NT2/D1 (cell line): ENCODE measurements around the gene HMX1.
A peak's percentile ranks its signal among the peaks of the same experiment; 100 is the strongest.

Experiments used
- DNase-seq: peaks from one replicate; pipeline ENCODE4 v3.0.0-alpha.2; 2011; ENCODE audit warnings: low read depth, low spot score
- H3K27me3 ChIP-seq: 2 replicates; pipeline ENCODE4 v1.6.0; 2011; ENCODE audit warnings: mild to moderate bottlenecking; ENCODE audit not compliant: insufficient read length, insufficient read depth
- H3K36me3 ChIP-seq: 2 replicates; pipeline ENCODE4 v1.6.1; 2011; ENCODE audit warnings: mild to moderate bottlenecking, low read length, mixed read lengths; ENCODE audit not compliant: insufficient read depth, insufficient read length
- H3K4me1 ChIP-seq: 2 replicates; pipeline ENCODE4 v1.5.1; 2011; ENCODE audit not compliant: insufficient read depth, insufficient read length
- H3K4me3 ChIP-seq: 2 replicates; pipeline ENCODE4 v1.5.1; 2011; ENCODE audit warnings: low read depth; ENCODE audit not compliant: insufficient read length
- H3K9ac ChIP-seq: 2 replicates; pipeline ENCODE4 v1.6.0; 2011; ENCODE audit warnings: low read depth; ENCODE audit not compliant: insufficient read length
- H3K9me3 ChIP-seq: 2 replicates; pipeline ENCODE4 v1.5.1; 2011; ENCODE audit warnings: mild to moderate bottlenecking, low read length; ENCODE audit not compliant: insufficient read depth
- SUZ12 ChIP-seq: IDR thresholded peaks from 2 replicates; pipeline ENCODE4 v1.6.1; 2011; ENCODE audit not compliant: insufficient read length, insufficient read depth; ENCODE audit errors: extremely low read depth
- YY1 ChIP-seq: IDR thresholded peaks from 2 replicates; pipeline ENCODE4 v1.6.1; 2011; ENCODE audit not compliant: insufficient read length, insufficient read depth
- ZNF274 ChIP-seq: IDR thresholded peaks from 2 replicates; pipeline ENCODE4 v1.6.1; 2011; ENCODE audit warnings: mild to moderate bottlenecking, low read depth, low read length

HMX1 gene

DNA sequence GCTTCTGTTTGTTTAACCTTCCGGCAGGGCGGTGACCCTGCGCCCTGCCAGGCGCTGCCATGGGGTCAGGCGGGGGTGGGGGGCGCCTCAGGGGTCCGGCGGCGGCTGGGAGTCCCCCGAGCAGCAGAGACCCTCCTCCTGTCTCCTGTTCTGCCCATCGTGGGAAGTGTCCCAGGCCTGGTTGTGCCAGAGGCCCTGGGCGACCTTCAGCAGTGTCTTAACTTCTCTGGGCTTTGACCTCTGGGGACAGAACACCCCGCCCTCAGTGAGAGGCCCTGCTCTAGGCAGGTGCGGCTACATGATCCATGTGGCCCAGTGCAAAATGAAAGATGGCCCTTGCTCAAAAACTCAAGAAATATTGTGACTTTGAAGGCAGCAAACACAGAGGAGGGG, 22.8 kb upstream of the HMX1 start:
- H3K4me1 ChIP-seq = peaks cover 24% of the 10 kb centered on the region
- TF ChIP-seq ZNF274 (no peak), YY1 (no peak), SUZ12 (no peak)
- no peaks in the 10 kb centered on the region for H3K36me3 ChIP-seq
- no peaks in the 10 kb centered on the region for H3K9me3 ChIP-seq
- peaks cover 66% of the 10 kb centered on the region for H3K27me3 ChIP-seq
- peak overlapping the region; percentile 61 for H3K4me3 ChIP-seq
- no peak for DNase-seq
- peak overlapping the region; percentile 81 for H3K9ac ChIP-seq

DNA sequence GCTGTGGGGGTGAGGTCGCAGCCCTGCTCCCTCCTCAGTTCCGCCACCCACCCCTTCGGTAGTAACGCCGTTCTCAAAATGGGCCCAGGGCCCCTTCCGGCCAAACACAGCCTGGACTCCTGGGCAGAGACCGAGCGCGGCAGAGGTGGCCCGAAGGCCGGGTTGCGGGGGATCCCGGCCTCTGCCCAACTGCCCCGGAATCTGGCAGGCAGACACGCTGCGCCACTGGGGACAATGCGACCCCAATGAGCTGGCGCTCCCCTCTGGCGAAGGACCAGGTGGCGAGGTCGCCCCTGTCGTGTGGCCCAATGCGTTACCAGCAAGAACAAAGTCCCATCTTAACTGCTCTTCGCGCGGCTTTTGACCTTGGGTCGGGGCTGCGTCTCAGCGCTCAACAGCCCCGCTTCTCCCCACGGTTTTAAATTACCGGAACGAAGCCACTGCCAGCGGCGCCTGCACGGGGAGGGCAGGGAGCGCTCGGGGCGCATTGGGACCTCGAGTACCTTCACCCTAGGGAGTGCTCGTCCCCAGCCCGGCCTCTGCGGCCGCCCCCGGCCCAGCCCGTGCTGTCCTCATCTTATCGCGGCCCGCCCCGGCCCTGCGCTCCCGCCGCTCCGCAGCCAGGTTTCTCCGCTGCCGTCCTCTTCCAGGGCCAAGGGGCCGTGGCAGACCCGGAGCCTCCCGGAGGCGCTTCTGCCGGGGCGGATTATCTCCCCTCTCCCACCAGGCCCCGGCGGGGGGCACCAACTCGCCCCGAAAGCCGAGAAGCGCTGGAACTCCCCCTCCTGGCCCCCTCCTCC, 22.2 kb upstream of the HMX1 start:
- H3K27me3 ChIP-seq = peaks cover 71% of the 10 kb centered on the region
- no peak for DNase-seq
- H3K36me3 ChIP-seq = no peaks in the 10 kb centered on the region
- H3K9ac ChIP-seq = peak overlapping the region; percentile 81
- TF ChIP-seq SUZ12 = no peak
- TF ChIP-seq ZNF274 = no peak
- TF ChIP-seq YY1 = no peak
- no peaks in the 10 kb centered on the region for H3K9me3 ChIP-seq
- peaks cover 28% of the 10 kb centered on the region for H3K4me1 ChIP-seq
- peak overlapping the region; percentile 61 for H3K4me3 ChIP-seq

DNA sequence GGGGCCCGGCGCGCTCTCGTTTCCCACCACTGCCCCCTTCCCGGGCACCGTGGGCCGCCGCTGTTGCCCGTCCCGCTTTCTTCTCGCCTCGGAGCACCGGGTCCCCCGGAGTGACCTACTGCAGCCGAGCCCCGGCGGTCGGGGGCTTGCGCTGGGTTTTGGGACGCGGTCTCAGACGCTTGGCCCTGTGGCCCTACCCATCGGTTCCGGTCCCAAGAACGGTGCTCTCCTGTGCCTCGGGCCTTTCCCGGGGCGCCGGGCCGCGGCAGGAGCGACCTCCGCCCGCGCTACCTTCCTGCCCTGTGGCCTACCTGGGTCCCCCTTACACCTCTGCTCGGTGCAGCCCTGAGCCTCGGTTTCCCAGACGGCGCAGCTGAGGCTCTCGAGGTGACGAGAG, 21.6 kb upstream of the HMX1 start:
- peaks cover 74% of the 10 kb centered on the region for H3K27me3 ChIP-seq
- H3K36me3 ChIP-seq = no peaks in the 10 kb centered on the region
- TF ChIP-seq YY1 (no peak), SUZ12 (peak; percentile 63), ZNF274 (no peak)
- peak overlapping the region; percentile 81 for H3K9ac ChIP-seq
- H3K4me3 ChIP-seq = peak overlapping the region; percentile 61
- peaks cover 24% of the 10 kb centered on the region for H3K4me1 ChIP-seq
- DNase-seq = no peak
- no peaks in the 10 kb centered on the region for H3K9me3 ChIP-seq

GRCh38 chr4:8892556-8893226, 21.1 kb upstream of the HMX1 start:
- DNase-seq = no peak
- H3K4me3 ChIP-seq = peak overlapping the region; percentile 61
- H3K4me1 ChIP-seq = peaks cover 24% of the 10 kb centered on the region
- H3K27me3 ChIP-seq = peaks cover 77% of the 10 kb centered on the region
- H3K36me3 ChIP-seq = no peaks in the 10 kb centered on the region
- TF ChIP-seq SUZ12 (no peak), ZNF274 (no peak), YY1 (no peak)
- H3K9ac ChIP-seq = peak overlapping the region; percentile 81
- H3K9me3 ChIP-seq = no peaks in the 10 kb centered on the region

- Histone ChIP-seq H3K4me3 (no peak overlapping the region), H3K9ac (no peak overlapping the region), H3K36me3 (no peaks in the 10 kb centered on the region), H3K9me3 (peaks cover 4% of the 10 kb centered on the region; the same call in 1 of the 2 replicates), H3K27me3 (peaks cover 84% of the 10 kb centered on the region), H3K4me1 (peaks cover 24% of the 10 kb centered on the region)
- DNase-seq = no peak
- TF ChIP-seq YY1 = no peak
- no peak for TF ChIP-seq SUZ12
- no peak for TF ChIP-seq ZNF274
Measured at GRCh38 chr4:8891646-8892555, 20.3 kb upstream of the HMX1 start.

DNA sequence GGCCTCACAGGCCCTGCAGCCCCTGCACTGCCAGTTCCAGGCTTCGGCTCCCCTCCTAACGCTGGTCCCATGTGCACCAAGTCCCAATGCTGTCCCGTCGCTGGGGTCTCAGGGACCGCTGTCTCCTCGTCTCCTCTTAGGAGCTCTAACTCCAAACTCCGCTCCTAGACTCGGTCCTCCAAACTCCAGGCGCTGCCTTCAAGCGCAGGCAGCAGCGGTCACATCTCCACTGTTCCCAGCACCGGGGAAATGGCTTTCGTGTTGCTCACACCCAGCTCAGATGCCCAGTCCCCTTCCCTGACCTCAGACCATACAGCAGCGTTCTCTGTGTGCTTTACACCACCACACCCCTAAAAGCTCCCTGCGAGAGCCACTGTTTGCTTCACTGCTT, 19.6 kb upstream of the HMX1 start:
- H3K27me3 ChIP-seq = peaks cover 86% of the 10 kb centered on the region
- no peak overlapping the region for H3K4me3 ChIP-seq
- peaks cover 11% of the 10 kb centered on the region; the same call in 1 of the 2 replicates for H3K9me3 ChIP-seq
- H3K36me3 ChIP-seq = no peaks in the 10 kb centered on the region
- TF ChIP-seq ZNF274 = no peak
- TF ChIP-seq YY1 = no peak
- TF ChIP-seq SUZ12 = no peak
- DNase-seq = no peak
- H3K4me1 ChIP-seq = peaks cover 19% of the 10 kb centered on the region
- no peak overlapping the region for H3K9ac ChIP-seq

- no peak for DNase-seq
Measured at GRCh38 chr4:8888856-8889255, 17.2 kb upstream of the HMX1 start.

More at GRCh38 chr4:8888856-8889255, 17.2 kb upstream of the HMX1 start:
- Histone ChIP-seq H3K27me3 (peaks cover 80% of the 10 kb centered on the region), H3K9me3 (peaks cover 11% of the 10 kb centered on the region; the same call in 1 of the 2 replicates), H3K36me3 (no peaks in the 10 kb centered on the region), H3K4me1 (peaks cover 11% of the 10 kb centered on the region), H3K9ac (no peak overlapping the region), H3K4me3 (no peak overlapping the region)
- no peak for TF ChIP-seq SUZ12
- no peak for TF ChIP-seq YY1
- TF ChIP-seq ZNF274 = no peak
